Activated CD4-positive, alpha-beta T cell treated with anti-CD3 and anti-CD28 coated beads, Interleukin-2, amount 50 U/mL, for 1 hour (primary cell): ENCODE measurements around the gene CFAP58.

ENCODE experiments used
- DNase-seq: peaks from one replicate; pipeline ENCODE4 v3.0.0-alpha.2; 2020

The CFAP58 gene

GRCh38 chr10:104321725-104322415, 31.8 kb upstream of the CFAP58 start:
- DNase-seq, result peak; percentile 18

DNA sequence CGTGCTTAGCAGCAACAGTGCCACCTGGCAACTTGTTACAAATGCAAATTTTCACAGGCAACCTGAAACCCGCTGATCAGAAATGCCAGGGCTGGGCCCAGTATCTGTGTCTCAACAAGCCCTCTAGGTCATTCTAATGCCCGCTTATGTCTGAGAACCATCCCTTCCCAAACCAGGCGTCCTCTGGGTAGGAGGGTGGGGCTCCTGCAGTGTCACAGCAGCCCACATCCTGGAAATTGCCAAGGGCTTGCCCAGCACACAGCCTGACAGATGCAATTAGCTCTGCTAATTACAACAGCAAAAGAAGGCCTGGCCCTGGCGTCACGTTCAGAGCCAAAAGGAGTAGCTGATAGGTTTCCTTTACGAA, 31.2 kb upstream of the CFAP58 start:
- no peak for DNase-seq

- no peak for DNase-seq
These were observed 30.5 kb upstream of the CFAP58 start for GRCh38 chr10:104323085-104323484.

DNA sequence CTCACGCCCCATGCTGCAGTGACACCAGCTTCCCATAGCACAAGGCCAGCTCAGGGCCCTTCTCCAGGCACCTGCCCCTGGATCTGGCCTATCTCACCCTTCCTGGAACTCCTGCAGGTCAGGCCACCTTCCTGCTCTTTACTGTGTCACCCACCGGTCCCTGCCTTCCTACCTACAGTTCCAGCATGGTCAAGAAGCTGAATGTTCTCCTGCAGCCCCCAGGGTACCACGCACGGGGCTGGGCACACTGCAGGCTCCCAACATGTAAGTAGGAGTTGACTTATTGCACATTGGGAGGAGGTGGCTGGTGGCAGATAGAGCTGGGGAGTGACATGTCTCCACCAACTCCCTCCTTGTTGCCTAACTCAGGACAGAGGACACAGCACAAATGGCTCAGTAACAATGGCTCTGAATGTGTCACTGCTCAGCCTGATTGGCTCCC, 29.9 kb upstream of the CFAP58 start:
- no peak for DNase-seq

DNA sequence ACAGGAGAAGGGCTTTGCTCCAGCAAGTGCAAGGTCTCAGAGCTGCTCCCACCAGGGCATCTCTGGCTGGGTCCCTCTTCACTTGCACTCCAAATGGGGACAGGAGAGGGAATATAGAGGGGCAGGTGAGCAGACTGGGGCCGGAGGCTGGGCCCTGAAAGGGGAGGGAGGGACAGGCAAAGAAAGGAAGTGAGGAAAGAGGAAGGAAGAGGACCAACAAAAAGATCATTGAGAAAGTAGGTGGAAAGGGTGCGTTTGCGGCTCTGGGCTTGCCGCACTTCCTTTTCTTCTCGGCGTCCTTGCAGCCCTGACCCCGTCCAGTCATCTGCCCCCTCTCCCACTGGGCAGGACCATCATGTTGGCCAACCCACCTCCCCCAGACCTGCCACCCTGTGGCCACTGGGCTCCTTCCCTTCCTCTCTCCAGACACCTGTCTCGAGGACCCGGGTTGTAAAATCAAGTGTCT, 29.4 kb upstream of the CFAP58 start:
- DNase-seq, result no peak

DNA sequence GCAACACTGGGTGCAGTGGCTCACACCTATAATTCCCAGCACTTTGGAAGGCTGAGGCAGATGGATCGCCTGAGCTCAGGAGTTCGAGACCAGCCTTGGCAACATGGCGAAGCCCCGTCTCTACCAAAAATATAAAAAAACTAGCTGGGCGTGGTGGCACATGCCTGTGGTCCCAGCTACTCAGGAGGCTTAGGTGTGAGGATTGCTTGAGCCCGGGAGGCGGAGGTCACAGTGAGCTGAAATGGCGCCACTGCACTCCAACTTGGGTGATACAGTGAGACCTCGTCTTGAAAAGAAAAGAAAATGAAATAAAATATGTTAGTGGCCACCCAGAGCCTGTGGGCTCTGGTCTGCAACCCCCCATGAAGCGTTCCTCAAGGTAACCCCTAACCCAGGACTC, 28.7 kb upstream of the CFAP58 start:
- DNase-seq, result no peak

DNA sequence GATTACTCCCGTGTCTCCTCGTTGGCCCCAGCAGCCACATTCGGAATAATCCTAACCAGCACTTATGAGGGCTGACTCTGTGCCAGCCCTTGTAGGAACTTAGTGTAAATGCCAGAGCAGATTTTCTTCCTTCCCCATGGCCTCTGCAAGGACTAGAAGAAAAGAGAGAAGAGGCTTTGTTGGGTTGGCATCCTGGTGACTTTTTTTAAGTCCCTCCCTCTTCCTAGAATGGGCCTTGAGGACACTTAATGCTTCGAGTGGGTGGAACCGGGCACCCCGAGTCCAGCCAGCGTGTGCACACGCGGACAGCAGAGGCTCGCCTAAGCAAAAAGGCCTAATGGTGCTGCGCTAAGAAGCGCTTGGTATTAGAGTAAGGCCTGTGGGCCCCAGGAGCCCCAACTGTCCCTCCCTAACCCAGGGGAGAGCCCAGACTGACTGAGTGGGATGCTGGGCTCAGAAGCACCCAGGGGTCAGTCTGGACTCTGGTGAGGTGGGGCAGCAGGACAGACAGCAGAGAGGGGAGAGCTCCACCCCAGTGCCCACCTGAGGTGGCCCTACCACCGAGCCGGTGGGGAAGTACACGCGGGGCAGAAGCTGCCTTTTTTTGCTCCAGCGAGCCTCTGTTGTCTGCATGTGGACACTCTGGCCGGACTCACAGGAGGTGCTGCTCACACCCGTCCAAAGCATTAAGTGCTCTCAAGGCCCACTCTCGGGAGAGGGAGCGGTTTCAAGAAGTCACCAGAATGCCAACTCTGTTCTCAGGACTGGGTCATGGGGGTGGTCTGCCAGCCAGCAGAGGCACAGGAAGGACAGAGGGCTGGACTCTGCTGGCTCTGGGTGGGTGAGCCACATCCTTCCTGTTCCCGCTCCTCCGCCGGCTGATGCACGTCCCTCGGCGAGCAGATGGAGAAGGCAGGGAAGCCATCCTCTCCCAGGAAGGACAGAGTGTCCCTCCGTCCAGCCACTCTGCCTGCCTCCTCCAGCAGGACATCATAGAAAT, 27.9 kb upstream of the CFAP58 start:
- DNase-seq, result no peak

GRCh38 chr10:104326991-104327610, 26.5 kb upstream of the CFAP58 start:
- no peak for DNase-seq

- no peak for DNase-seq
These were observed 25.6 kb upstream of the CFAP58 start for GRCh38 chr10:104327745-104328645.

DNA sequence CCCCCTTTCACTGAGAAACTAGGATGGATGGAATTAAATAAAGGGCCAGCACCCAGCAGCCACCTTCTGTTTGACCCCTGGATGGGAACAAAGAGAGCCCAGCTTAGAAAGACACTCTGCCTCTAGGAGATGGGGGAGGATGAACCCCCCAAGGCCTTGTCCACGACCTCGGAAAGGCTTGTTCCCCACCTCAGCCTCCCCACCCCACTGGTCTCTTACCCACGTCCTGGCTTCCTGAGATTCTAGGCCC, 25.1 kb upstream of the CFAP58 start:
- DNase-seq, result no peak

GRCh38 chr10:104328896-104329710, 24.5 kb upstream of the CFAP58 start:
- peak; percentile 69 for DNase-seq

GRCh38 chr10:104329735-104330134, 23.9 kb upstream of the CFAP58 start:
- no peak for DNase-seq

DNA sequence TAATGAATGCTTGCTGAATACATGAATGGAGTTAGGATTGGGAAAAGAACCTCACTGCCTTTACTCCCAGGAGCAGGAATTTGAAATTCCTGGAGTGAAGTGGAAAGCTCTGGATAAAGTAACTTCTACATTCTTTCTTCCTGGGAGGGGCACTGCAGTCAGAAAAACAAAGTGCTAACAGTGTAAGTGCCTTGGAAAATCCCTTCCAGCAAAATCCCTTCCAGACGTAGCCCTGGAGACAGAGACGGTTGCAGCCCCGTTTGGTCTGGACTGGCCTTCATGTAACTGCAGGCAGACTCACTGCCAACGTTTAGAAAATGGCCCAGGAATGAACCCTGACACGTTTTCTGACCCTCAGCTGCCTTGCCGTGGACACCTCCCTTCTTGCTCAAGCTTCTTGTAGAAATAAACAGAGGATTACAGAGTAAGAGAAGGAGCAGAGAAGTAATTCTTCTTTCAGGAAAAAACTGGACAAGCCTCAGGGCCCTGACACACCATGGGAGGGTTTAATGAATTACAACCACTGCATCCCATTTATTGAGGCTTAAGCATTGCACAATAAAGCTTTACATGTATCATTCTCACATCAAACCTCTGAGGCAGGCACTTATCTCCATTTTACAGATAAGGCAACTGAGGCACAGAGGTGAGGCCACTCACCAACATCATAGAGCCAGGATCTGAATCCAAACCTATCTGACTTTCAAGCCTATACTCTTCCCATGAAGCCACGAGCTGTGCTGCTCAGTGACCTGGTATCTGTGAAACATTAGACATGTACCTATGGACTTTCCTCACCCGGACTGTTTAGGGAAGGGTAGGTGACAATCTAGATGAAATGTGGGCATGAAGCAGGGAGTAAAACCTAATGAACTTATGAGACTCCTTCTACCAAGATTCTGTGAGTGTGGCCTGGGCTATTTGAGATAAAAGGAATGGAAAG, 23.2 kb upstream of the CFAP58 start:
- no peak for DNase-seq

- DNase-seq, result no peak
These were observed 22.3 kb upstream of the CFAP58 start for GRCh38 chr10:104331208-104331838.

DNA sequence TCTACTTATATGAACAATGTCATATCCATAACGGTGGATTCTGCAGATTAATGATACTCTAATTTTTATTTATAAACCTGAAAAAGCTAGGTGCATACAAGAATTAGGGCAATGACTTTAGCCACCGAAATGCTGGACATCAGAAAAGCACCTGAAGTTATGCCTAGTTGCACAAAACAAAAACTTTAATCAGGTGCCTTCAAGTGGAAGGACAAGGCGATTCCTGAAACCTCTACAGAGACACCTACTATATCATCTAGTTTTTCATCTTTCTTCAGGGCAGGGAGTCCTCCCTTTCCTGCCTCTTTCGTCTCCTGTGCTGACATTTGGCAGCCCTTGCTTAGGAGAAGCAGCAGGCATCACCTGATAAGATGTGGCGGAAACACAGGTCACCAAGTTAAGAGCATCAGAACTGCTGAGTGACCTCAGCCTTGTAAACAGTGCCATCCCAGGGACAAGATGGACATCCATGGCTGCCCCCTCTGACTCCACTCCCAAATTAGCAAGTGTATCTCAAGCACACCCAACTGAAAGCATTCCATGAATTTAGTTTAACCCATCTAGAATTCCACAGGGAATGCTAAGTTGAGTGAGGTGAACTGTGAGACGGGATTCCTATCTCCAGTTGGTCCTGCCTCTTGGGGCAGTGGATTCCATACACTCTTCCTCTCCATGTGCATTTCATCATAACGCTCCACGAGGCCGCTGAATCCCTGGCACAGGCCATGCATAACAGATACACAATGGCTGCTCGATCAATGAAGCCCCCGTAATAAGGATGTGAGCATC, 21.2 kb upstream of the CFAP58 start:
- no peak for DNase-seq

- DNase-seq, result peak; percentile 69
These were observed 20.5 kb upstream of the CFAP58 start for GRCh38 chr10:104333032-104333727.

DNA sequence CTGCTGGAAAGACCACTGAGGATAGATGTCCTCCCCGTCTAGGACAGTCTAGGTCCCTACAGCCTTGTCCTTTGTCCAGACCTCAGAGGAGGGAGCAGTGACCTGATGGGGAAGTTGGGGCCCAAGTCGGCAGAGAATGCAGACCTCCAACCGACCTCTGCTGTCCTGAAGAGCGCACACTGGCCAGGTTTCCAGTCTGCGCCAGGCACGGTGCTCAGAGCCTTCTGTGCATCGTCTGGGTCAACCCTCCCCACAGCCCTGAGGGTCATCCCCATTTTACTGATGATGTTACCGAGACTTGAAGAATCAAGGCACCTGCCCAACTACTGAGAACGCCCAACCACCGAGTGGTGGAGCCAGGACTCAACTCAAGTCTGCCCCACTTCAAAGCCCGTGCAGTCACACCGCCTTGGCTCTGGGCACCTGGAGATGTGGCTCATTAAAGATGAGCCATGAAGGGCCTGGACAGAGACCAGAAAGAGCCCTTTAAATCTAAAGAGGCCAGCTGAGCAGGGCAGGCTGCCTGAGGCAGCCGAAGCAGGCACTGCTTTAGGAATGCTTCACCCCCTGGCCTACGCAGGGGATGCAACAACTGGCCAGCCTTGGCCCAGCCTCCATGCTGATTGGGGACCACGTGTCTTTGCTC, 19.8 kb upstream of the CFAP58 start:
- no peak for DNase-seq

- DNase-seq, result no peak
These were observed 19.1 kb upstream of the CFAP58 start for GRCh38 chr10:104334561-104334960.
